IPS-20b (cell line): ENCODE results near the gene MAPK11.

Source experiments
- H3K27ac ChIP-seq: one replicate; pipeline ENCODE4 v1.5.1; 2013; ENCODE audit warnings: low read length
- H3K27me3 ChIP-seq: 2 replicates; pipeline ENCODE4 v1.6.1; 2013; ENCODE audit warnings: mild to moderate bottlenecking, low read length, inconsistent platforms; ENCODE audit not compliant: insufficient read depth
- H3K36me3 ChIP-seq: 2 replicates; pipeline ENCODE4 v1.6.1; 2013; ENCODE audit warnings: low read depth, mild to moderate bottlenecking, inconsistent platforms, low read length, moderate library complexity; ENCODE audit not compliant: insufficient read depth
- H3K4me1 ChIP-seq: 2 replicates; pipeline ENCODE4 v1.6.1; 2013; ENCODE audit warnings: mild to moderate bottlenecking, control low read depth, inconsistent platforms, low read length, moderate library complexity; ENCODE audit not compliant: insufficient read depth
- H3K4me3 ChIP-seq: 2 replicates; pipeline ENCODE4 v1.5.1; 2013; ENCODE audit warnings: mild to moderate bottlenecking, low read length, inconsistent platforms
- H3K9ac ChIP-seq: 2 replicates; pipeline ENCODE4 v1.6.1; 2013; ENCODE audit warnings: low read depth, mild to moderate bottlenecking, inconsistent platforms, low read length, moderate library complexity
- H3K9me3 ChIP-seq: 2 replicates; pipeline ENCODE4 v1.6.1; 2013; ENCODE audit warnings: mild to moderate bottlenecking, low read depth, low read length, inconsistent platforms; ENCODE audit not compliant: insufficient read depth

MAPK11 gene

GRCh38 chr22:50299785-50300619, 29.8 kb upstream of the MAPK11 start:
- Histone ChIP-seq H3K36me3 (no peaks in the 10 kb centered on the region), H3K4me3 (peak overlapping the region; percentile 58; the same call in 1 of the 2 replicates), H3K27me3 (no peaks in the 10 kb centered on the region), H3K4me1 (peaks cover 7% of the 10 kb centered on the region; the same call in 1 of the 2 replicates), H3K27ac (no peak overlapping the region), H3K9ac (no peak overlapping the region; the same call in 1 of the 2 replicates), H3K9me3 (no peaks in the 10 kb centered on the region)

- Histone ChIP-seq H3K9me3 (no peaks in the 10 kb centered on the region), H3K27me3 (no peaks in the 10 kb centered on the region), H3K4me3 (peak overlapping the region; percentile 58; the same call in 1 of the 2 replicates), H3K4me1 (peaks cover 6% of the 10 kb centered on the region; the same call in 1 of the 2 replicates), H3K9ac (no peak overlapping the region), H3K36me3 (no peaks in the 10 kb centered on the region), H3K27ac (no peak overlapping the region)
Measured at GRCh38 chr22:50298937-50299784, 29.0 kb upstream of the MAPK11 start.

- peaks cover 5% of the 10 kb centered on the region; the same call in 1 of the 2 replicates for H3K4me1 ChIP-seq
- H3K27ac ChIP-seq = no peak overlapping the region
- H3K4me3 ChIP-seq = no peak overlapping the region
- H3K9me3 ChIP-seq = no peaks in the 10 kb centered on the region
- H3K9ac ChIP-seq = no peak overlapping the region
- H3K27me3 ChIP-seq = no peaks in the 10 kb centered on the region
- H3K36me3 ChIP-seq = no peaks in the 10 kb centered on the region
Measured at GRCh38 chr22:50298266-50298637, 28.1 kb upstream of the MAPK11 start.

- Histone ChIP-seq H3K9me3 (no peaks in the 10 kb centered on the region), H3K27me3 (no peaks in the 10 kb centered on the region), H3K4me3 (no peak overlapping the region), H3K9ac (no peak overlapping the region), H3K27ac (no peak overlapping the region), H3K4me1 (peaks cover 10% of the 10 kb centered on the region; the same call in 1 of the 2 replicates), H3K36me3 (no peaks in the 10 kb centered on the region)
Measured at GRCh38 chr22:50297510-50298265, 27.5 kb upstream of the MAPK11 start.

GRCh38 chr22:50296658-50297490, 26.7 kb upstream of the MAPK11 start:
- Histone ChIP-seq H3K9me3 (no peaks in the 10 kb centered on the region), H3K36me3 (no peaks in the 10 kb centered on the region), H3K27ac (no peak overlapping the region), H3K27me3 (no peaks in the 10 kb centered on the region), H3K9ac (no peak overlapping the region), H3K4me1 (peaks cover 12% of the 10 kb centered on the region; the same call in 1 of the 2 replicates), H3K4me3 (no peak overlapping the region)

- no peaks in the 10 kb centered on the region for H3K9me3 ChIP-seq
- peak overlapping the region; percentile 53; the same call in 1 of the 2 replicates for H3K9ac ChIP-seq
Measured at GRCh38 chr22:50294319-50294656, 24.1 kb upstream of the MAPK11 start.

GRCh38 chr22:50293441-50294318, 23.5 kb upstream of the MAPK11 start:
- Histone ChIP-seq H3K27me3 (no peaks in the 10 kb centered on the region), H3K9ac (peak overlapping the region; percentile 54; the same call in 1 of the 2 replicates), H3K9me3 (no peaks in the 10 kb centered on the region), H3K4me1 (peaks cover 12% of the 10 kb centered on the region; the same call in 1 of the 2 replicates), H3K4me3 (peak overlapping the region; percentile 47; the same call in 1 of the 2 replicates), H3K27ac (peak overlapping the region; percentile 79), H3K36me3 (peaks cover 17% of the 10 kb centered on the region)

More at GRCh38 chr22:50294319-50294656, 24.1 kb upstream of the MAPK11 start:
- H3K4me3 ChIP-seq = no peak overlapping the region
- H3K36me3 ChIP-seq = peaks cover 11% of the 10 kb centered on the region
- no peaks in the 10 kb centered on the region for H3K27me3 ChIP-seq
- H3K27ac ChIP-seq = no peak overlapping the region
- peaks cover 12% of the 10 kb centered on the region; the same call in 1 of the 2 replicates for H3K4me1 ChIP-seq

GRCh38 chr22:50292643-50293440, 22.7 kb upstream of the MAPK11 start:
- Histone ChIP-seq H3K9me3 (no peaks in the 10 kb centered on the region), H3K27me3 (no peaks in the 10 kb centered on the region), H3K4me1 (peaks cover 12% of the 10 kb centered on the region; the same call in 1 of the 2 replicates), H3K36me3 (peaks cover 19% of the 10 kb centered on the region), H3K9ac (peak overlapping the region; percentile 54; the same call in 1 of the 2 replicates), H3K4me3 (peak overlapping the region; percentile 47; the same call in 1 of the 2 replicates), H3K27ac (no peak overlapping the region)

GRCh38 chr22:50289942-50290630, 19.9 kb upstream of the MAPK11 start:
- no peak overlapping the region for H3K9ac ChIP-seq
- H3K27ac ChIP-seq = no peak overlapping the region
- peaks cover 25% of the 10 kb centered on the region for H3K36me3 ChIP-seq

More at GRCh38 chr22:50289942-50290630, 19.9 kb upstream of the MAPK11 start:
- H3K4me3 ChIP-seq = no peak overlapping the region
- H3K27me3 ChIP-seq = no peaks in the 10 kb centered on the region
- H3K9me3 ChIP-seq = no peaks in the 10 kb centered on the region
- peaks cover 12% of the 10 kb centered on the region; the same call in 1 of the 2 replicates for H3K4me1 ChIP-seq
